CD4-positive, CD25-positive, alpha-beta regulatory T cell (primary cell): ENCODE measurements around the gene RNF40. TPM values are rescaled to one million over a fixed set of nuclear protein-coding genes. Genes with fewer than 3 reads are reported as not detected.

Experiments used
- ATAC-seq, 2 donors: fragments of 150-1000 bp; cut with Tn5 transposase; one replicate each; pipeline ENCODE4 v1.10.0; 2021; ENCODE audit warnings: low read depth in 2 of 2, moderate number of reproducible peaks in 2 of 2, moderate library complexity in 1 of 2
- DNase-seq, 3 donors: peaks; one replicate each; pipeline versions ENCODE4 v3.0.0 to v3.0.0-alpha.2; 2012 to 2022; ENCODE audit warnings: mixed read lengths in 1 of 3
- H3K27ac ChIP-seq: one replicate; pipeline ENCODE4 v1.7.0; 2013; ENCODE audit warnings: mild to moderate bottlenecking, low read length; ENCODE audit not compliant: insufficient read depth, poor library complexity, severe bottlenecking
- H3K27me3 ChIP-seq: one replicate; pipeline ENCODE4 v1.7.0; 2013; ENCODE audit warnings: low read length; ENCODE audit not compliant: control insufficient read depth, insufficient read depth
- H3K36me3 ChIP-seq: one replicate; pipeline ENCODE4 v1.7.0; 2013; ENCODE audit warnings: mild to moderate bottlenecking, low read length, moderate library complexity; ENCODE audit not compliant: control insufficient read depth, insufficient read depth
- H3K4me1 ChIP-seq: 2 replicates; pipeline ENCODE4 v1.7.0; 2013; ENCODE audit warnings: mild to moderate bottlenecking, low read length; ENCODE audit not compliant: insufficient read depth, control insufficient read depth, poor library complexity, severe bottlenecking
- H3K4me3 ChIP-seq: one replicate; pipeline ENCODE4 v1.7.0; 2013; ENCODE audit warnings: low read depth, mild to moderate bottlenecking, low read length, moderate library complexity
- H3K9me3 ChIP-seq, 2 experiments: 1 replicate in 1 of 2; 2 replicates in 1 of 2; pipeline ENCODE4 v1.7.0; 2013; ENCODE audit warnings: low read length in 2 of 2, mild to moderate bottlenecking in 1 of 2, moderate library complexity in 1 of 2; ENCODE audit not compliant: control insufficient read depth in 2 of 2
- H3K27ac Mint-ChIP-seq, 3 donors: one replicate each; pipeline ENCODE4 v1.8.0; 2020 to 2022; ENCODE audit warnings: mild to moderate bottlenecking in 3 of 3, mixed read lengths in 3 of 3, moderate library complexity in 2 of 3
- H3K27me3 Mint-ChIP-seq: one replicate; pipeline ENCODE4 v1.8.0; 2022; ENCODE audit warnings: mild to moderate bottlenecking, mixed read lengths
- H3K36me3 Mint-ChIP-seq: one replicate; pipeline ENCODE4 v1.8.0; 2020; ENCODE audit warnings: mixed read lengths
- H3K4me1 Mint-ChIP-seq, 4 donors: one replicate each; pipeline ENCODE4 v1.8.0; 2020 to 2022; ENCODE audit warnings: mixed read lengths in 4 of 4, mild to moderate bottlenecking in 1 of 4
- H3K4me3 Mint-ChIP-seq, 4 donors: one replicate each; pipeline ENCODE4 v1.8.0; 2020 to 2022; ENCODE audit warnings: mild to moderate bottlenecking in 4 of 4, mixed read lengths in 4 of 4, moderate library complexity in 3 of 4
- H3K9me3 Mint-ChIP-seq, 7 donors: one replicate each; pipeline ENCODE4 v1.8.0; 2020 to 2022; ENCODE audit warnings: mixed read lengths in 7 of 7, mild to moderate bottlenecking in 3 of 7, moderate library complexity in 2 of 7
- polyA plus RNA-seq, 4 donors: library from polyadenylated mRNA; unstranded; fragments of 300-500 nt; fragmentation: Illumina TruSeq; gene quantifications; one replicate each; pipeline ENCODE4 v1.2.3, GENCODE V29; 2021
- total RNA-seq: library from RNA; stranded (reverse); gene quantifications from one replicate; pipeline ENCODE4 v1.2.3, GENCODE V29; 2022

Gene RNF40
- total and polyA plus RNA-seq, 5 donors from 2014 or later = 19.0 to 66.2 (median 25.9) TPM

DNA sequence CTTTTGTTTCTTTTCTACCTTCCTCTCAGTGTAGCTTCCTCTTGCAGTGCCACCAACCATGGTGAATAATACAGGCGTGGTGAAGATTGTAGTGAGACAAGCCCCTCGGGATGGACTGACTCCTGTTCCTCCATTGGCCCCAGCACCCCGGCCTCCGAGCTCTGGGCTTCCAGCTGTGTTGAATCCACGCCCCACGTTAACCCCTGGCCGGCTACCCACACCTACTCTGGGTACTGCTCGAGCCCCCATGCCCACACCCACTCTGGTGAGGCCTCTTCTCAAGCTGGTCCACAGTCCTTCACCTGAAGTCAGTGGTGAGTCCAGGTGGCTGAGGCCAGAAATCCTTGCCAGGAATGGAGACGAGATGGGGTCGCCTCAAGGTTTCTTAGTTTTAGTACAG is 39.2 kb upstream of the RNF40 start:
- no peaks in the 10 kb centered on the region for H3K9me3 Mint-ChIP-seq
- ATAC-seq = peak in 1 of 2 donors; percentile 7
- Histone ChIP-seq H3K27ac (no peak overlapping the region), H3K36me3 (peaks cover 77% of the 10 kb centered on the region), H3K4me1 (no peaks in the 10 kb centered on the region), H3K4me3 (no peak overlapping the region), H3K27me3 (no peaks in the 10 kb centered on the region), H3K9me3 (no peaks in the 10 kb centered on the region)
- peak overlapping the region in 1 of 3 donors; percentile 30 for H3K27ac Mint-ChIP-seq
- peaks cover 53% of the 10 kb centered on the region for H3K36me3 Mint-ChIP-seq
- no peak overlapping the region for H3K4me3 Mint-ChIP-seq
- no peak for DNase-seq
- H3K4me1 Mint-ChIP-seq = peaks cover 3 to 14% (median 11%) of the 10 kb centered on the region in 4 donors
- H3K27me3 Mint-ChIP-seq = no peaks in the 10 kb centered on the region

DNA sequence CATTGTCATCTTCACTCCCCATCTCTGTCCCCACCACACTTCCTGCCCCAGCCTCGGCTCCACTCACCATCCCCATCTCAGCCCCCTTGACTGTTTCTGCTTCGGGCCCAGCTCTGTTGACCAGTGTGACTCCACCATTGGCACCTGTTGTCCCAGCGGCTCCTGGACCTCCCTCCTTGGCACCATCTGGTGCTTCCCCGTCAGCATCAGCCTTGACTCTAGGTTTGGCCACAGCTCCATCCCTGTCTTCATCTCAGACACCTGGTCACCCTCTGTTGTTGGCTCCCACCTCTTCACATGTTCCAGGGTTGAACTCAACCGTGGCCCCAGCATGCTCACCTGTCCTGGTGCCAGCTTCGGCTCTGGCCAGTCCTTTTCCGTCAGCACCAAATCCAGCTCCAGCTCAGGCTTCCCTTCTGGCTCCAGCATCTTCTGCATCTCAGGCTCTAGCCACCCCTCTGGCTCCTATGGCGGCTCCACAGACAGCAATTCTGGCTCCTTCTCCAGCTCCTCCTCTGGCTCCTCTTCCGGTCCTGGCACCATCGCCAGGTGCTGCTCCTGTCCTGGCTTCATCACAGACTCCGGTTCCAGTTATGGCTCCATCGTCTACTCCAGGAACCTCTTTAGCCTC is 38.3 kb upstream of the RNF40 start:
- Histone ChIP-seq H3K9me3 (no peaks in the 10 kb centered on the region), H3K4me3 (no peak overlapping the region), H3K36me3 (peaks cover 78% of the 10 kb centered on the region), H3K4me1 (no peaks in the 10 kb centered on the region), H3K27me3 (no peaks in the 10 kb centered on the region), H3K27ac (no peak overlapping the region)
- DNase-seq (no peak), ATAC-seq (no peak)
- H3K4me3 Mint-ChIP-seq = no peak overlapping the region
- H3K27ac Mint-ChIP-seq = peak overlapping the region in 1 of 3 donors; percentile 67
- H3K36me3 Mint-ChIP-seq = peaks cover 59% of the 10 kb centered on the region
- H3K27me3 Mint-ChIP-seq = no peaks in the 10 kb centered on the region
- no peaks in the 10 kb centered on the region for H3K9me3 Mint-ChIP-seq
- peaks cover 8 to 14% (median 12%) of the 10 kb centered on the region in 4 donors for H3K4me1 Mint-ChIP-seq

DNA sequence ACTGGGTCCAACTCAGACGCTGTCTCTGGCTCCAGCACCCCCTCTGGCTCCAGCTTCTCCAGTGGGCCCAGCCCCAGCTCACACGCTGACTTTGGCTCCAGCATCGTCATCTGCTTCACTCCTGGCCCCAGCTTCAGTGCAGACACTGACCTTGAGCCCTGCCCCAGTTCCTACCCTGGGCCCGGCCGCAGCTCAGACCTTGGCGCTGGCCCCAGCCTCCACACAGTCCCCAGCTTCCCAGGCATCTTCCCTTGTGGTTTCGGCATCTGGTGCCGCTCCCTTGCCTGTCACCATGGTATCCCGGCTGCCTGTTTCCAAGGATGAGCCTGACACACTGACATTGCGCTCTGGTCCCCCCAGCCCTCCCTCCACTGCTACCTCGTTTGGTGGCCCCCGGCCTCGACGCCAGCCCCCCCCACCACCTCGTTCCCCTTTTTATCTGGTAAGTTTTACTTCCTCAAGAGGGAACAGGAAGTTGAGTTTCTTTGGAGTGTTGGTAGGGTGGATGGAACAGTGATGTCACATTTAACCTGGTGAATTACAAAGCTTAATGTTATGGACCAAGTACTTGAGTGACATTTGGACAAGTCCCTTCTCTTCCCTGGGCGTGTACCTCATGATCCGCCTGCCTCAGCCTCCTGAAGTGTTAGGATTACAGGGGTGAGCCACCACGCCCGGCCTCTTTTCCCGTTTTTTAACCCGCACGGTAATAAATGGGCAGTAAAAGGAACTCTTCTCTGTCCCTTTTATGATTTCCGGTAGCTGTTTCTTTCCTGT is 37.3 kb upstream of the RNF40 start:
- H3K4me3 ChIP-seq = no peak overlapping the region
- Mint-ChIP-seq H3K4me3 (no peak overlapping the region), H3K27ac (no peak overlapping the region), H3K27me3 (no peaks in the 10 kb centered on the region), H3K36me3 (peaks cover 61% of the 10 kb centered on the region), H3K4me1 (peaks cover 8 to 14% (median 12%) of the 10 kb centered on the region in 4 donors), H3K9me3 (no peaks in the 10 kb centered on the region)
- ATAC-seq = peak; percentile 7 to 16
- no peaks in the 10 kb centered on the region for H3K4me1 ChIP-seq
- H3K27me3 ChIP-seq = no peaks in the 10 kb centered on the region
- H3K9me3 ChIP-seq = no peaks in the 10 kb centered on the region
- no peak for DNase-seq
- H3K27ac ChIP-seq = no peak overlapping the region
- peaks cover 81% of the 10 kb centered on the region for H3K36me3 ChIP-seq

DNA sequence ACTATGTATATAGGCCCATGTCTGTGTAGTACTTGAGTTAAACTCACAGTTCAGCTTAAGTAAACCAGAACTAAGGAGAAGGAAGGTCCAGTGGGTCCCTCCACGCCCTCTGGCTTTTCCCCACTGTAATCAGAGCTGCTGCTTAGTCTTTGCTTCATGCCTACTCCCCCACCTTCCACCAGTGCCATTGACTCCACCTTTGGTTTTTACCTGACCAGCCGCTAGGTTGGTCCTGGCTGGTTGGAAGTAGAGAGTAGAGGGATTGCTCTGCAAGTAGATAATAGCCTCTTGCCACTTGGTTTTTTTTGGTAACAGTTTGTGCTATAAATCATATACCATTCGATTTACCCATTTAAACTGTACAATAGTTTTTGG is 36.7 kb upstream of the RNF40 start:
- DNase-seq (no peak), ATAC-seq (no peak)
- H3K9me3 Mint-ChIP-seq = no peaks in the 10 kb centered on the region
- peaks cover 8 to 14% (median 10%) of the 10 kb centered on the region in 4 donors for H3K4me1 Mint-ChIP-seq
- Histone ChIP-seq H3K27ac (no peak overlapping the region), H3K27me3 (no peaks in the 10 kb centered on the region), H3K9me3 (no peaks in the 10 kb centered on the region), H3K4me1 (no peaks in the 10 kb centered on the region), H3K36me3 (peaks cover 80% of the 10 kb centered on the region), H3K4me3 (no peak overlapping the region)
- peaks cover 56% of the 10 kb centered on the region for H3K36me3 Mint-ChIP-seq
- H3K4me3 Mint-ChIP-seq = no peak overlapping the region
- no peaks in the 10 kb centered on the region for H3K27me3 Mint-ChIP-seq
- H3K27ac Mint-ChIP-seq = peak overlapping the region in 1 of 3 donors; percentile 51

DNA sequence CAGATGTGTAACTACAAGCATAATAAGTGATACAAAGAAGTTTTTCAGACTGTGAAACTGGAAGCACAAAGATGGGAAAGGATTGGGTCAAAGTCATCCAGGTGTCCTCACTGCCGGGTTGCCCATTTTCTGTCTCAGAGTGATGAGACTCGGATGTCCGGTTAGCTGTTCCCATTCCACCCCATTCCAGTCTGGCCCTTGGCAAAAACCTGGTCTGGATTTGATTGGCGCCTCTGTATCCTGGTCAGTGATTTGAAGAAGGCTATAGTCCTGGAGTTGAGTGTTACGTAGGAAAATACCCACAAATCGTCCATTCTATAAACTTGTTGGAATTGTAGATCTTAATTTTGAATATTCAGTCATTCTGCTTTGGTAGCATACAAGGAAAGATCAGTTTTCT is 33.8 kb upstream of the RNF40 start:
- Mint-ChIP-seq H3K27ac (peak overlapping the region in 1 of 3 donors; percentile 5), H3K4me1 (peaks cover 3 to 14% (median 11%) of the 10 kb centered on the region in 4 donors), H3K9me3 (no peaks in the 10 kb centered on the region), H3K36me3 (peaks cover 52% of the 10 kb centered on the region), H3K27me3 (no peaks in the 10 kb centered on the region), H3K4me3 (no peak overlapping the region)
- Histone ChIP-seq H3K9me3 (no peaks in the 10 kb centered on the region), H3K4me1 (no peaks in the 10 kb centered on the region), H3K27ac (no peak overlapping the region), H3K4me3 (no peak overlapping the region), H3K36me3 (peaks cover 75% of the 10 kb centered on the region), H3K27me3 (no peaks in the 10 kb centered on the region)
- DNase-seq = no peak
- ATAC-seq = no peak

DNA sequence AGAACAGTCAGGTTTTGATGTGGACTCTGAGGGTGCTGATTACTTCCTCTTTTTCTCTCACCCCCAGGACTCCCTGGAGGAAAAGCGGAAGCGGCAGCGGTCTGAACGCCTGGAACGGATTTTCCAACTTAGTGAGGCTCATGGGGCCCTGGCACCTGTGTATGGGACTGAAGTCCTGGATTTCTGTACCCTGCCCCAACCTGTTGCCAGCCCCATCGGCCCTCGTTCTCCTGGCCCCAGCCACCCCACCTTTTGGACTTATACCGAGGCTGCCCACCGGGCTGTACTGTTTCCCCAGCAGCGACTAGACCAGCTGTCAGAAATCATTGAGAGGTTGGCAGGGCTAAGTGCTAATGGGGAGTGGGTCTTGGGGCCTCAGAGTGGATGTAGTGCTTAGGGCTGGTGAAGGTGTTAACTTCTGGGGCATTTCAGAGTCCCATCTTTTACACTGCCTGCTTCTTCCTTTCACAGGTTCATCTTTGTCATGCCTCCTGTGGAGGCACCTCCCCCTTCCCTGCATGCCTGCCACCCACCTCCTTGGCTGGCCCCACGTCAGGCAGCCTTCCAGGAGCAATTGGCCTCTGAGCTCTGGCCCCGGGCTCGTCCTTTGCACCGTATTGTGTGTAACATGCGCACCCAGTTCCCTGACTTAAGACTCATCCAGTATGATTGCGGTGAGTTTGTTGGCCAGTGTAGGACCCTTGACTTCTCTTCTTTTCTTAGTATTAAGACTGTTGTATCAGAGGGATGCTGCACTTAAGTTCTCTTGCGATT is 33.0 kb upstream of the RNF40 start:
- Histone ChIP-seq H3K36me3 (peaks cover 75% of the 10 kb centered on the region), H3K27me3 (no peaks in the 10 kb centered on the region), H3K4me1 (no peaks in the 10 kb centered on the region), H3K9me3 (no peaks in the 10 kb centered on the region), H3K27ac (no peak overlapping the region), H3K4me3 (no peak overlapping the region)
- Mint-ChIP-seq H3K27me3 (no peaks in the 10 kb centered on the region), H3K27ac (peak overlapping the region in 2 of 3 donors; percentile 63 to 67), H3K36me3 (peaks cover 51% of the 10 kb centered on the region), H3K4me3 (no peak overlapping the region), H3K9me3 (no peaks in the 10 kb centered on the region), H3K4me1 (peaks cover 3 to 14% (median 11%) of the 10 kb centered on the region in 4 donors)
- no peak for DNase-seq
- no peak for ATAC-seq

DNA sequence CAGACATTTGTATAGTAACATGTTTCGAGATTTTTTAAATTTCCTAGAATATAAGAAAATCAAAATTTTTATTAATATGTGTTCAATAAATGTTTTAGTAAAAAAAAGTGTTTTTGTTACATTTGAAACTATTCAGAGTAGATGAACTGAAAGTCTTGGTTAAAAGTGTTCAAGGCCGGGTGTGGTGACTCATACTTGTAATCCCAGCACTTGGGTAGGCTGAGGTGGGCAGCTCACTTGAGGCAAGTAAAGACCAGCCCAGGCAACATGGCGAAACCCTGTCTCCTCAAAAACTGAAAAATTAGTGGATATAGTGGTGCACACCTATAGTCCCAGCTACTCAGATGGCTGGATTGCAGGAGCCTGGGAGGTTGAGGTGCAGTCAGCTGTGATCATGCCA is 30.7 kb upstream of the RNF40 start:
- no peak overlapping the region for H3K27ac ChIP-seq
- no peaks in the 10 kb centered on the region for H3K9me3 Mint-ChIP-seq
- H3K9me3 ChIP-seq = no peaks in the 10 kb centered on the region
- H3K4me3 Mint-ChIP-seq = no peak overlapping the region
- peaks cover 67% of the 10 kb centered on the region for H3K36me3 ChIP-seq
- H3K27me3 Mint-ChIP-seq = no peaks in the 10 kb centered on the region
- DNase-seq (peak in 1 of 3 donors; percentile 26), ATAC-seq (no peak)
- no peak overlapping the region for H3K4me3 ChIP-seq
- peaks cover 42% of the 10 kb centered on the region for H3K36me3 Mint-ChIP-seq
- H3K27ac Mint-ChIP-seq = no peak overlapping the region
- H3K27me3 ChIP-seq = no peaks in the 10 kb centered on the region
- H3K4me1 ChIP-seq = no peaks in the 10 kb centered on the region
- peaks cover 0 to 6% (median 4%) of the 10 kb centered on the region in 4 donors for H3K4me1 Mint-ChIP-seq
